Tibial nerve (tissue), 4 donors: Measurements from ENCODE around the gene ANKDD1A.
A peak's percentile ranks its signal among the peaks of the same experiment; 100 is the strongest.

Experiments used
- EP300 ChIP-seq, 2 donors: sonication (generic); formaldehyde crosslinking; IDR thresholded peaks; one replicate each; pipeline ENCODE4 v1.6.1; 2017; ENCODE audit warnings: antibody characterized with exemption in 2 of 2, mild to moderate bottlenecking in 1 of 2
- POLR2A ChIP-seq, 2 donors: fragments of 450-650 bp; IDR thresholded peaks; one replicate each; pipeline ENCODE4 v1.6.1; 2017; ENCODE audit warnings: antibody characterized with exemption in 2 of 2, mild to moderate bottlenecking in 2 of 2, moderate library complexity in 2 of 2
- TF ChIP-seq, protein P1 (sequence below), 5 experiments: fragments of 200-600 bp in 3 of 5; fragments of 450-650 bp in 2 of 5; sonication (generic) in 3 of 5; IDR thresholded peaks; one replicate each; pipeline ENCODE4 v1.5.1; 2016 to 2019; ENCODE audit warnings: antibody characterized with exemption in 5 of 5, mild to moderate bottlenecking in 3 of 5, moderate library complexity in 2 of 5

DNA sequence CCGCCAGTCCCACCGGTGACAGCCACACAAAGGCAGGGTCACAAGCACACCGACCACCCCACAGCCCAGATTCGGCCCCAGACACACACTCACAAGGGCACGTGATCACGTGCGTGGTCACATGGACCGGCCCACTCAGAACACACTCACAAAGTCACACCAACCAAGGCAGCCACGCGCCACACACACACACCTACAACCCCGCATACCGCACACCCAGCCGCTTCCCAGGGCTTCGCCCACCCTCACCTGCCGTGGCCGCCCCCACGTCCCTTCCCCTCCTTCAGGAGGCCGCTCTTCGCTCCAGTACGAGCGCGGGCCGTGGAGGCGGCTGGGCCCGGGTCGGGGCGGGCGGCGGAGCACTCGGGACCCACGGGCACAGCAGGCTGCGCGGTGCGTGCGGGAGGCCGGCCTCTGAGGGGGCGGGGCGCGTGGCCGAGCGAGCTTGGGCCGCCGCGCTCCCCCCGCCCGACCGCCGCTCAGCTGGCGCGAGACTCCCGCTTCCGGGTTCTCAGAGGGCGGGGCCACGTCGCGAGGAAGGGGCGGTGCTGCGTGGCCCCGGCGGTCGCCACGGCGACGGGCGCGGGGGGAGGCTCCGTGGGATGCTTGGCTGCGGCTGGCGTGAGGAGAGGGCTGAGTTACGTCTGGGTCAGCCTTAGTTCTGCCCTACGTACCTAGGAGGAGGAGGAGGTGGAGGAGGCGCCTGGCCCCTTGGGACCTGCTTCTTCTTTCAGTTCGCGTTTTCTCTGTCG, 77.9 kb downstream of the ANKDD1A start, which contains the start of gene SPG21:
- TF ChIP-seq, protein P1, sequence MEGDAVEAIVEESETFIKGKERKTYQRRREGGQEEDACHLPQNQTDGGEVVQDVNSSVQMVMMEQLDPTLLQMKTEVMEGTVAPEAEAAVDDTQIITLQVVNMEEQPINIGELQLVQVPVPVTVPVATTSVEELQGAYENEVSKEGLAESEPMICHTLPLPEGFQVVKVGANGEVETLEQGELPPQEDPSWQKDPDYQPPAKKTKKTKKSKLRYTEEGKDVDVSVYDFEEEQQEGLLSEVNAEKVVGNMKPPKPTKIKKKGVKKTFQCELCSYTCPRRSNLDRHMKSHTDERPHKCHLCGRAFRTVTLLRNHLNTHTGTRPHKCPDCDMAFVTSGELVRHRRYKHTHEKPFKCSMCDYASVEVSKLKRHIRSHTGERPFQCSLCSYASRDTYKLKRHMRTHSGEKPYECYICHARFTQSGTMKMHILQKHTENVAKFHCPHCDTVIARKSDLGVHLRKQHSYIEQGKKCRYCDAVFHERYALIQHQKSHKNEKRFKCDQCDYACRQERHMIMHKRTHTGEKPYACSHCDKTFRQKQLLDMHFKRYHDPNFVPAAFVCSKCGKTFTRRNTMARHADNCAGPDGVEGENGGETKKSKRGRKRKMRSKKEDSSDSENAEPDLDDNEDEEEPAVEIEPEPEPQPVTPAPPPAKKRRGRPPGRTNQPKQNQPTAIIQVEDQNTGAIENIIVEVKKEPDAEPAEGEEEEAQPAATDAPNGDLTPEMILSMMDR (IDR thresholded peaks at IDR 0.05), result peak in 2 of 5 experiments; percentile 11 to 27
- TF ChIP-seq POLR2A (IDR thresholded peaks at IDR 0.05), result peak; percentile 45 to 72
- peak in 1 of 2 donors; percentile 42 for TF ChIP-seq EP300 (IDR thresholded peaks at IDR 0.05)
